ENCODE results near the gene KLHL29.

KLHL29 gene

DNA sequence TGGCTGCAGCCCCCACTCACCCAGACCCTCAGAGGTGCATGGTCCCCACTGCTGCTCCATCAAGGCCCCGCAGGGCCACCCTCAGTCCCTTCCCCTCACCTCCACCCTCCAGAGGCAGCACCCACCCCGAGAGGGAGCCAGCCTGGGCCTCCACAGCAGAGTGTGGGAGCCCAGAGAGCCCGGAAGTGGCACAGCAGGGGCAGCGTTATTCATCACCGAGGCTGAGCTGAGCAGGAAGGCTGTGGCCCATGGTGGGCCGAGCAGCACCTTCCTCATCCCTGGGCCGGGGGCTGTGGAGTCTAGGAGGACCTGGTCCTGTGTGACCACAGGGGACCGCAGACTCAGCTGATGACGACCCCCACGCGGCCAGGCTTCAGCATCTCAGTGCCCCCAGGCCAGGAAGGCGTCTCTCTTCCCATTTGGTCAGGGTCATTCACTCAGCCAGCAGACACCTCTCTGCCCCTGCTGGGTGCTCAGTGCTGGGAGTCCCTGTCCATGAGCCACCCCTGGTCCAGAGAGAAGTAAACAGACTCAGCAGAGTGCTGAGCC is 283.9 kb downstream of the KLHL29 start:
- no peak for DNase-seq

DNA sequence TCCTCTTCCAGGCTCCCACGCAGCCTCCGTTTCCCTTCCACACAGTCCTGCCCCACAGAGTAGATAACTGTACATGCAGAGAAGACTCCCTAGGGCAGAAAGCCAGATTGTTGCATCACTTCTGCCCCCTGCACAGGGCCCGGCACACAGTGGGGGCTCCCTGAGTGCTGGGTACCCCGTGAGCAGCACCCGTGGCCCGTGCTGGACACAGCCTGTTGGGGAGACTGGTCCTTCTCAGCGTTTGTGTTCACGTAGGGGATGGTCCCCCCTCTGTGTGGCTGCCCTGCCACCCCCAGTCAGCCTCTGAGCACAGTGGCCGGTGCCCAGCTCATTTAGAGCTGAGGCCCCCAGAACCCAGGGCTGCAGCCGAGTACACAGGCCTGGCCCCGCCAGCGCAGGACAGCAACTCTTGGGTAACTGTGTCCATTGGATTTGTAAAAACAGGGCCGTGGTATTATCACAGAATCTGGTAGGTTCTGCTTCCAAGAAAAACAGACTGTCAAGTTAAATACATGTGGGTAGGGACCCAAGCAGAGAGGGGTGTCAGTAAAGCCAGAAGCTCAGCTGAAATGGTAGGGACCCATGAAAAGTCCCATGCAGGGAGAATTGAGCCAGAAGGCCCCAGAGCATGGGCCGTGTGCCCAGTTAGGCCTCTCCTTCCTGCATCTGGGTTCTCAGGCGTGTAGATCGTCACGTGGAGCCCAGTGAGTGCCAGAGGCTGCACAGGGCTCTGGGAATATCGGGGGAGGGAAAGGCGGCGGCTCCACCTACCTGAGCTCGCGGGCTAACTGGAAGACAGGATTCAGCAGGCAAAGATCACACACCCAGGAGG is 284.6 kb downstream of the KLHL29 start:
- DNase-seq: no peak

- DNase-seq: no peak
Measured at GRCh38 chr2:23670245-23670592, 285.2 kb downstream of the KLHL29 start.

DNA sequence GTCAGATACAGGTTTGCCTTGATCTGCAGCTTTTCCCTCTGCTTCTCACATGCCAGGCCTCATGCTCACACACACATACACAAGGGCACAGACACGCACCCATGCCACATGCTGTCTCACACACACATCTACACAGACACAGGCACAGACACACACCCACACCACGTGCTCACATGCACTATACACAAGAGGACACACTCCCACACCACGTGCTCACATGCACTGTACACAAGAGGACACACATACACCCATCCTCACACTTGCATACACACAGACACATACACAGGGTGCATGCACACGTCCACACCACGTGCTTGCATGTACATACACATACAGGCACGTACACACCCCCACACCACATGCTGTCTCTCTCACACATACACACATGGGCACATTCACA is 288.1 kb downstream of the KLHL29 start:
- no peak for DNase-seq

GRCh38 chr2:23673830-23674679 is 289.1 kb downstream of the KLHL29 start:
- no peak for DNase-seq

GRCh38 chr2:23675506-23675905 is 290.5 kb downstream of the KLHL29 start:
- DNase-seq: no peak

GRCh38 chr2:23677836-23678235 is 292.9 kb downstream of the KLHL29 start:
- DNase-seq: no peak

- no peak for DNase-seq
Measured at GRCh38 chr2:23679044-23679443, 294.1 kb downstream of the KLHL29 start.

DNA sequence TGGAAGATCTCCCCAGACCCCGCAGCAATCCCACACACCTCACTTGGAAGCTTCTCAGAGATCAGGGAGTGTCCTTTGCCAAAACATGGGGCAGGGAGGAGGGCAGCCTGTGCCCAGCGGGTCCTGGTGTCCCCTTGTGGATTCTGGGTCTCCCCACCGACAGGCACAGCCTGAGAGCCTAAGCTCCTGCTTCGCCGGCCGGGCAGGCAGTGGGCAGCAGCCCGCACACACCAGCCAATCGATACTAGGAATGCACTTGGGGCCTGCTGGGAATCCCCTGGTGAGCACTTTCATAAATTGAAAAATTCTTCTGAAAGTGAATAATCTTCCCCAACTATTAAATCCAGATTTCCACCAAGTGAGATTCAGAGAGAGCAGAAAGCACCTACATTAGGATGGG is 296.0 kb downstream of the KLHL29 start:
- DNase-seq: no peak

DNA sequence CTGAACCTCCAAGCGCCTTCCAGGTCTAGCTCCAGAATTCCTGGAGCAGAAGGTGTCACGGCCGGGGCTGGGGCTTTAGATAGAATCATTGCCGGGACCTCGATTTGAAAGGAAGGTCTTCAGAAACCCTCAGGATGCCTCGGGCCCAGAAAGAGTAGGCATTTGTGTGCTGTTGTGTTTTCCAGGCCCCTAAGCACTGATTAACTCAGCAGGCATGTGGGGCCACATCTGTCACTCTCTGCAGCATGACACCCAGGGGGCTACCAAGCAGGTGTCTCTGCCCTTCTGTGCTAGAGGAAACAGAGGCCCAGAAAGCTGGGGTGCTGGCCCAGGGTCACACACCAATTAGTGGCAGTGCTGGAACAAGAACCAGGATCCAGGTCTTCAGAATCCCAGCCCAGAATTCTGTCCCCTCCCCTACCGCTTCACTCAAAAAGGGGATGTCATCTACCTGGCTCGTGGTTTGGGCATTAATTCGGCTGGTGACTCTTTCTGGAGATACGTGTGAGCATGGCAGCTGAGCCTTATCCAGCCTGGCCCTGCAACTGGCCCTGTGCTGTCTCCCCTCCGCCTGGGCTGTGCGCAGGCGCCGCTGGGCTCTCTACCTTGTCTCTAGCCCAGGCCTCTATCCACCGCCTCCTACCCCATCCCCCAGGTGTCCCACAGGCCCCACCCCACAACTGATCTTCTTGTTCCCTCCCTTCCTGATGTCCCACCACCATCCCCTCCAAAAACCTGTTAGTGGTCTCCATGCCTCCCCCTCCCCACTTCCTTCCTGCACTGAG is 296.6 kb downstream of the KLHL29 start:
- no peak for DNase-seq

DNA sequence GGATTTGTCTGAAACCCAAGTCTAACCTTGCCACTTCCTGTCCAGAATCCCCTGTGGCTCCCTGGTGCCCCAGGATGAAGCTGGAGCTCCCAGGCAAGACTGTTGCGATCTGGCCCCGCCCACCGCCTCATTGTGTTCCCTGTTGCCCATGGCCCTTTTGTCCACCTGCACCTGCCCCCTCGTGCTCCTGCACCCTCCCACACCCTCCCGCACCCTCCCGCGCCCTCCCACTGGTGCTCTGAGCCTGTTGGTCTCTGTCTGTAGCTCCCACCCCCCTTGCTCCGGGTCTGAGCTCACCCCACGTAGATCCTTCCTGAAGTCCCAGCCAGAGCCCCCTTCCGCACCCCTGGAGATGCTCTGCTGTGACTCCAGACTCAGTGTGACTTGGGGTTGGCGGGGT is 297.5 kb downstream of the KLHL29 start:
- no peak for DNase-seq

- no peak for DNase-seq
Measured at GRCh38 chr2:23683001-23683400, 298.0 kb downstream of the KLHL29 start.

DNA sequence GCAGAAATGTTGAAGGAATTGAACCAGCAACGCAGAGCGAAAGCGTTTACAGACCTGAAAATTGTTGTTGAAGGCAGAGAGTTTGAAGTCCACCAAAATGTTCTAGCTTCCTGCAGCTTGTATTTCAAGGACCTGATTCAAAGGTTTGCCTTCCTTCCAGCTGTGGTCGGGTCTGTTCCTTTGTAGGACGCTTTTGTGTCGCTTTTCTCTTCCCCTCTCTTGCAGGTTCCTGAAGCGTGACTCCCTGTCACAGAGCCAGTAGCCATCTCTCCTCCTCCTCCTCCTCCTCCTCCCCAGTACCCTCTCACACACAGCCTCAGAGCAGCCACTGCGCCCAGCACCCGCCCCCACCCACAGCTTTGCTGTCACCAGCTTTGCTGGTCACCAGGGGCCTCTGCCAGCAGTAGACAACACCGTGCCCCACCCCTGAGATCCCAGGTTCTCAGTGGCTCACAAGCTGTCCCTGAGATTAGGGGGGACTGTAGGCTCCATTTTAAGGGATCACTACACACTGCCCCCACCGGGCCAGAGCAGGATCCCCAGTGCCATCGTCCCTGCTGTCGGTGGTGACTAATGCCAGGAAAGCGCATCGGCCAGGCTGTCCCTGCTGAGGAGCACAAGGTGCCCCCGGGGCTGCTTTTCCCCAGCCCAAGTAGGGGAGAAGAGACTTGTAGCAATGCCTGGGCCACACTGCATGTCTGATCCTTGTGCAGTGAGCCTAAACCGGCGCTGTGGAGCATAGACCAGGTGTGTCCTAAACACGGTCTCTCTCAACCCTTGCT is 299.6 kb downstream of the KLHL29 start:
- no peak for DNase-seq

GRCh38 chr2:23685181-23685580 is 300.2 kb downstream of the KLHL29 start:
- no peak for DNase-seq

- DNase-seq: no peak
Measured at GRCh38 chr2:23685706-23686105, 300.7 kb downstream of the KLHL29 start.

DNA sequence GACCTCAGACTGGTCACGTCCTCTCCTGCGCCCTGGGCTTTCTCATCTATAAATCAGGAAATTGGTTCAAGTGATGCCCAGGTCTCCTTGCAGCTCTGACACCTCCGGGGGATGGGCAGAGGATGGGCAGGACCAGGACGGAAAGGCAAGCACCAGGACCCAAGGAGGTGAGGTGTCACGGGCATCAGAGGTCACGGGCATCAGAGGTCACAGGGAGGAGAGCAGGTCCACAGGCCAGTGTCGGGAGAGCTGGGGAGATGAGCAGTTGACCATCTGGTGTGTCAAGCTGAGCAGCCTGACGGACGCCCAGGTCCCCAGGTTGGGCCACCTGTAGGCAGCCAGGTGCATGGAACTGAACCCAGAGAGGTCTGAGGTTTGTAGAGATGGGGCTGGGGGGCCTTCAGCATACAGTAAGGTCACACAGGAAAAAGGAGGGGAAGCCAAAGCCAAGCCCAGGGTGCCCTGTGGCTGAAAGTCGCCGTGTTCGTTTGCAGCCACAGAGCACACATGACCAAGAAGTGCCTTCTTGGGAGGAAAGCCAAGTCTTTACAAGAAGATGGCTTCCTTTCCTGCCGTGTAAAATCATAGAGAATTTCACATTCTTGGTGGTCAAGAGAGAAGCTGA is 301.5 kb downstream of the KLHL29 start:
- no peak for DNase-seq

GRCh38 chr2:23687214-23687613 is 302.2 kb downstream of the KLHL29 start:
- DNase-seq: no peak

DNA sequence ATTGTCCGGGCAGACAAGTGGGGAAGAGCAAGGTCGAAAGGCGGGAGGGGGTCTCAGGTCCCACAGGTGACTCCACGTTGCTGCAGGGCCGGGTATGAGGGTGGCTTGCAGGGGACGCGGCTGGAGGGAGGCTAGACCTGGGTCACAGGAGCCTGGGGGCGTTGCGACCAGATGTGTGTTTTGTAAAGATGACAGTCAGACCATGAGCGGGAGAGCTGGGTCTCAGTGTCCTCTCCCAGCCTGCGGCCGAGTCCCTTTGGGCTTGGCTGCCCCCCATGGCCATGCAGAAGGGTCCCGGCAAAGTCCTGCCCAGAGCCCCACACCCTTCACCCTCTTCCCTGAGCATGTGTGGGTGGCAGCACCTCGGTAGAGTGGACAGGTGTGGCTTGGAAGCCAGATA is 302.7 kb downstream of the KLHL29 start:
- no peak for DNase-seq

DNA sequence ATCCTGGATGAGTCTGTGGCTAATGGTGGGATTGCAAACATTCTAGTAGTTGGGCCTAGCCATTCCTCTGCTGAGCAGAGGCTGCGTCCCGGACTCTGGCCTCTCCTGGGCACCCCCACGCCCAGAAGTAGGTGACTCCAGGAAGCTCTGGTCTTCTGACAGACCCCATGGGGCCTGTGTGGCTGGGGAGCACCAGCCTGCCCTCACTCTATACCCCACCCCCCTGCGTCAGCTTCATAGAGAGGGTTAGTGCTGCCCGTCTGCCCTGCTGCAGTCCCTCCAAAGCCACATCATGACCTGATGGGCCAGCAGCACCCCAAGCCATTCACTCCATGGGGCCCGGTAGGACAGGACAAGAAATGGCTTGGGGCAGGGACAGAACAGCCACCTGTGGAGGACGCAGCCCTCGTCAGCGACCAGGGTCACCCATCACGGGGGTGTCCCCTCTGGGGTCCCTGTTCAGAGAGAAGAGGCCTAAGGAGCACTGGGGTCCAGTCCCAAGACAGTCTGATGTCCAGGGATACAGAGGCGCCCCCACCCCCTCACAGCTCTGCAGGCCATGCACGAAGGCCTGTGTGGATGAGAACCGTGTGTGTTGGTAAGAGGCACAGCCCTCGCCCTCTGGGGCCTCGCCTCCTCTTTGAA is 303.6 kb downstream of the KLHL29 start:
- no peak for DNase-seq

- DNase-seq: no peak
Measured at GRCh38 chr2:23689131-23689700, 304.2 kb downstream of the KLHL29 start.

DNA sequence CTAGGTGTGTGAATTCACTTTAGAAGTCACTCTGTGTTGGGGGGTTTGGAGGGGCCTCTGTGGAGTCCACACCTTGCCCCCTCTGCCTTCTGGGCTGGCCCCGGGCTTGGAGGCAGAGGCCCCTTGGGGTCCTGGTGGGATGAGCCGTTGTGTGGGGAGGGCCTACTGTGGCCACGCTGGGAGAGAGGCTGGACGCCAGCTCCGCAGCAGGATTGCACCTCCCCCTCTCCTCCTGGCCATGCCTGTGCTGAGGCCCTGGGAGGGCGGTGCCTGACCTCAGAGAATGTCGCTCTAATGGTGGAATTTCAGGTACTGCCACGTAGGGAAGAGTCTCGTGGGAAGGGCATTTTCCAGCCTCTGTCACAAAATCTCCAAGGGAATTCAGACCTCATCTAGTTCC is 304.9 kb downstream of the KLHL29 start:
- DNase-seq: no peak

Data from amniotic stem cell (primary cell).